Measurements from ENCODE around the gene KLK14.
A peak's percentile ranks its signal among the peaks of the same experiment; 100 is the strongest.

The KLK14 gene

DNA sequence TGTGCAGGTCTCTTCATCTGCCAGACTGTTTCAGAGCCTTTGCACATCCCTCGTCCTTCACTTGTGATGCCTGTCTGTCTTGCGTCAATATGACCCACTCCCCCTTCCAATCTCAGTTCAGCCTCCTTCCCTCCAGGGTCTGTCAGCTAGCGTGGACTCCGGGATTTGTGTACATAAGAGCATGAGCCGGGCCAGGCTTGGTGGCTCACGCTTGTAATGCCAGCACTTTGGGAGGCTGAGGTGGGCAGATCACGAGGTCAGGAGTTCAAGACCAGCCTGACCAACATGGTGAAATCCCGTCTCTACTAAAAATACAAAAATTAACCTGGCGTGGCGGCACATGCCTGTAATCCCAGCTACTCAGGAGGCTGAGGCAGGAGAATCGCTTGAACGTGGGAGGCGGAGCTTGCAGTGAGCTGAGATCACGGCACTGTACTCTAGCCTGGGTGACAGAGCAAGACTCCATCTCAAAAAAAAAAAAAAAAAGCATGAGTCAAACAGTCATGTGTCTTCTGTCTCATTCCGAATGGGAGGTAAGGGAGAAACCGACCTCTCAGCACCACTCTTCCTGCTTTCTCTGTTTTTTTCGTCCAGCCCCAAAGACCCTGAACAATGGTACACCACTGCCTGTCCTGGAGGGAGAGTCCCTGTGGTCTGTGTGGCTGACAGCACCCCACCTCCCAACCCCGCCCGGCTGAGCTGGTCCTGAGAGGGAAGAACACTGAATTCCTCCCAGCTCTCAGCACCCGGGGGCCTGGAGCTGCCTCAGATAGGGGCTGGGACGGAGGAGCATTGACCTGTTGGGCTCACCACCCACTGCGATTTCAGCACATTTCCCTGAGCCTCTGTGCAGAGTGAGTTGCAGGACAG, 39.7 kb upstream of the KLK14 start:
- H3K4me2 ChIP-seq (ENCODE audit: low read length): no peak overlapping the region
- no peak overlapping the region for H3K9ac ChIP-seq (ENCODE audit: low read depth, low read length)
- H3K4me1 ChIP-seq (ENCODE audit: control insufficient read depth, insufficient read depth, low read length): no peaks in the 10 kb centered on the region
- no peak overlapping the region for H3K4me3 ChIP-seq (ENCODE audit: low read length)
- H3K36me3 ChIP-seq (ENCODE audit: insufficient read depth, low read length): no peaks in the 10 kb centered on the region
- H3K27me3 ChIP-seq (ENCODE audit: control insufficient read depth, insufficient read depth, low read length): no peaks in the 10 kb centered on the region
- no peaks in the 10 kb centered on the region for H3K9me3 ChIP-seq (replicated peaks; ENCODE audit: low read length)

DNA sequence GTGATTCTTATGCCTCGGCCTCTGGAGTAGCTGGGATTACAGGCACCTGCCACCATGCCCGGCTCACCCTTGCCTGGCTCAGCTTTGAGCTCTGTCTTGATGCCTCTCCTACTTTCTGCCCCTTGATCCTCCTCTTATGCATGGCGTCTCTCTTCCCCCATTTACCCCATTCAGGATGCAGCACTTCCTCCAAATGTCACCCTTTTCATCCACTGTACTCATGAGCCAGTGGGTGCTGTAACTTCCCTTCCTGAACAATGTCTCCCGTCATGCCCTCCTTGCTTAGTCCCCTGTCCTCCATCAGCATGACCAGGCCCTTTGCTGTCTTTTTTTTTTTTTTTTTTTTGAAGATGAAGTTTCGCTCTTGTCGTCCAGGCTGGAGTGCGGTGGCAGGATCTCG, 38.6 kb upstream of the KLK14 start:
- H3K36me3 ChIP-seq (ENCODE audit: insufficient read depth, low read length): no peaks in the 10 kb centered on the region
- no peaks in the 10 kb centered on the region for H3K27me3 ChIP-seq (ENCODE audit: control insufficient read depth, insufficient read depth, low read length)
- H3K4me2 ChIP-seq (ENCODE audit: low read length): no peak overlapping the region
- no peaks in the 10 kb centered on the region for H3K9me3 ChIP-seq (replicated peaks; ENCODE audit: low read length)
- H3K4me1 ChIP-seq (ENCODE audit: control insufficient read depth, insufficient read depth, low read length): no peaks in the 10 kb centered on the region
- H3K9ac ChIP-seq (ENCODE audit: low read depth, low read length): no peak overlapping the region
- H3K4me3 ChIP-seq (ENCODE audit: low read length): no peak overlapping the region

- no peaks in the 10 kb centered on the region for H3K9me3 ChIP-seq (replicated peaks; ENCODE audit: low read length)
- no peaks in the 10 kb centered on the region for H3K4me1 ChIP-seq (ENCODE audit: control insufficient read depth, insufficient read depth, low read length)
- H3K4me3 ChIP-seq (ENCODE audit: low read length): no peak overlapping the region
- H3K9ac ChIP-seq (ENCODE audit: low read depth, low read length): no peak overlapping the region
- no peak overlapping the region for H3K4me2 ChIP-seq (ENCODE audit: low read length)
- no peaks in the 10 kb centered on the region for H3K36me3 ChIP-seq (ENCODE audit: insufficient read depth, low read length)
- H3K27me3 ChIP-seq (ENCODE audit: control insufficient read depth, insufficient read depth, low read length): no peaks in the 10 kb centered on the region
Observed at GRCh38 chr19:51120160-51120559, 37.5 kb upstream of the KLK14 start.

- Histone ChIP-seq H3K27me3 (ENCODE audit: control insufficient read depth, insufficient read depth, low read length) (no peaks in the 10 kb centered on the region), H3K4me2 (ENCODE audit: low read length) (no peak overlapping the region), H3K9me3 (replicated peaks; ENCODE audit: low read length) (no peaks in the 10 kb centered on the region), H3K9ac (ENCODE audit: low read depth, low read length) (no peak overlapping the region), H3K36me3 (ENCODE audit: insufficient read depth, low read length) (no peaks in the 10 kb centered on the region), H3K4me1 (ENCODE audit: control insufficient read depth, insufficient read depth, low read length) (no peaks in the 10 kb centered on the region), H3K4me3 (ENCODE audit: low read length) (no peak overlapping the region)
Observed at GRCh38 chr19:51119611-51120010, 36.9 kb upstream of the KLK14 start.

- Histone ChIP-seq H3K4me1 (ENCODE audit: control insufficient read depth, insufficient read depth, low read length) (no peaks in the 10 kb centered on the region), H3K27me3 (ENCODE audit: control insufficient read depth, insufficient read depth, low read length) (peaks cover 2% of the 10 kb centered on the region), H3K9ac (ENCODE audit: low read depth, low read length) (no peak overlapping the region), H3K9me3 (replicated peaks; ENCODE audit: low read length) (no peaks in the 10 kb centered on the region), H3K4me3 (ENCODE audit: low read length) (no peak overlapping the region), H3K36me3 (ENCODE audit: insufficient read depth, low read length) (no peaks in the 10 kb centered on the region), H3K4me2 (ENCODE audit: low read length) (no peak overlapping the region)
Observed at GRCh38 chr19:51119101-51119500, 36.4 kb upstream of the KLK14 start.

DNA sequence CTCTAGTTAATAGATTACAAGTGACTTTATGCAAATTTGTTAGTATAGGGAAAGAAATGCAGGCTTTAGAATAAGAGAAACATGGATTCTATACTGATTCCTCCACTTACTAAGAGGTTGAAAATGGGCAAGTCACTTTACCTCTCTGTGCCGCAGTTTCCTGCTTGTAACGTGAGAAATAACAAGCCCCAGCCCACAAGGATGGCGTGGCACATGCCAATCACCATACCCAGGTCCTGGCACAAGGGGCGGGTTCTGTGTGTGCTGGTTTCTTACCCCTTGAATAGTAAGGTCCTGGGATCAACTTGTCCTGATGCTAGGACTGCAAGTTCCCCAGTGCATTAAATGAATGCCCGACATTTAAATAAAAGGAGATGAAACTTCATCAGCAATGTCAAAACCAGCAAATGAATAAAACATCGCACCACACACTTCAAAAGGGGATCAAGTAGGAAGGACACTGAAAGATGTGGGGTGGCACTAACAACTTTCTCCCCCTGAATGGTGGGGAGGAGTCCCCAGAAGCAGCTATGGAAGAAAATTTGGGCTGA, 34.1 kb upstream of the KLK14 start:
- H3K4me2 ChIP-seq (ENCODE audit: low read length): no peak overlapping the region
- no peak overlapping the region for H3K4me3 ChIP-seq (ENCODE audit: low read length)
- no peak overlapping the region for H3K9ac ChIP-seq (ENCODE audit: low read depth, low read length)
- no peaks in the 10 kb centered on the region for H3K9me3 ChIP-seq (replicated peaks; ENCODE audit: low read length)
- peaks cover 3% of the 10 kb centered on the region for H3K27me3 ChIP-seq (ENCODE audit: control insufficient read depth, insufficient read depth, low read length)
- no peaks in the 10 kb centered on the region for H3K36me3 ChIP-seq (ENCODE audit: insufficient read depth, low read length)
- no peaks in the 10 kb centered on the region for H3K4me1 ChIP-seq (ENCODE audit: control insufficient read depth, insufficient read depth, low read length)

DNA sequence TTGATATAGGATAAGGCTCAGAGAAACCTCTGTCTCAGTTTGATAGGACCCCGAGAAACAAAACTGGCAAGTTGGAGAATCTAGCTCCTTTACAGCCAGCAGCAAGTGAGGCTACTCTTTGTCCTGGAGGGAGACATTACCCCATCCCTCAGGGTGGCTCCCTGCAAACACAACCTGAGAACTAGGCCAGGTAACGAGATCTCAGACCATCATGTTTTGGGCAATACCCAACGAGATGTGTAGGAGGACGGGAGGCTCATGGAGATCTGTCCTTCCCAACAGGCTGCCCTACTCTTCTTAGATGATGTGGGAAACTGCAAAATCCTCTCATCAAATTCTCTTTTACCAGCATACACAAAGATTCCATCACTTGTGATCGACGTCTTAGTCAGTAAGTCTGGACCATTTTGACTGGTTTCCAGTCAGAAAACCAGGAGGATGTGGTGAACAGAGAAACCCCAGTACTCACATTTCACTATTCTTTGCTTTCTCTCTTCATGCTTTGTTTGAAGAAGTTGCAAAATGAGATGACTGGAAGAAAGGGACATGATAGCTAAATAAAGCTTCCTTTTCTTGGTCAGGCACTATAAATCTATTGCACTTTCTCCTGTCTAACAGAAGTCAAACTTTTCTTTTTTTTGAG, 31.5 kb upstream of the KLK14 start:
- Histone ChIP-seq H3K4me1 (ENCODE audit: control insufficient read depth, insufficient read depth, low read length) (no peaks in the 10 kb centered on the region), H3K27me3 (ENCODE audit: control insufficient read depth, insufficient read depth, low read length) (peaks cover 3% of the 10 kb centered on the region), H3K9ac (ENCODE audit: low read depth, low read length) (no peak overlapping the region), H3K4me2 (ENCODE audit: low read length) (no peak overlapping the region), H3K36me3 (ENCODE audit: insufficient read depth, low read length) (no peaks in the 10 kb centered on the region), H3K9me3 (replicated peaks; ENCODE audit: low read length) (no peaks in the 10 kb centered on the region), H3K4me3 (ENCODE audit: low read length) (no peak overlapping the region)

DNA sequence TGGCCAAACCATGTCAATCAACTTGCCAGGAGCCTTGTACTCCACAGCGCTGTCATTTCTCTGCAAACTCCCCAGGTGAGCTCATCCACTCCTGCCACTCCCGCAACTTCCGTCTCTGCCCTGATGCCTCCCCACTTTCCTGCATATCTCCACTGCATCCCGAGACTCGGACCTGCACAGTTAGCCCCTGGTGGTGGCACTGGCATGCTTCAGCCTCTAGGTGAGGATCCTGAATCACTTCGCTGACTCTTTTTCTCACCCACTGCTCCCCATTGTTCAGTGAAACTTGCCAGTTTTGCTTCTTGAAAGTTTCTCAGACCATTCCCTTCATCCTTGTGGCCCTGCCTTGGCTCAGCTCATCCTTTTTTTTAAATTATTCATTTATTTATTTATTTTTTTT, 28.9 kb upstream of the KLK14 start:
- H3K4me3 ChIP-seq (ENCODE audit: low read length): no peak overlapping the region
- H3K9me3 ChIP-seq (replicated peaks; ENCODE audit: low read length): no peaks in the 10 kb centered on the region
- no peaks in the 10 kb centered on the region for H3K36me3 ChIP-seq (ENCODE audit: insufficient read depth, low read length)
- H3K27me3 ChIP-seq (ENCODE audit: control insufficient read depth, insufficient read depth, low read length): peaks cover 3% of the 10 kb centered on the region
- no peak overlapping the region for H3K4me2 ChIP-seq (ENCODE audit: low read length)
- H3K4me1 ChIP-seq (ENCODE audit: control insufficient read depth, insufficient read depth, low read length): peaks cover 6% of the 10 kb centered on the region
- no peak overlapping the region for H3K9ac ChIP-seq (ENCODE audit: low read depth, low read length)

DNA sequence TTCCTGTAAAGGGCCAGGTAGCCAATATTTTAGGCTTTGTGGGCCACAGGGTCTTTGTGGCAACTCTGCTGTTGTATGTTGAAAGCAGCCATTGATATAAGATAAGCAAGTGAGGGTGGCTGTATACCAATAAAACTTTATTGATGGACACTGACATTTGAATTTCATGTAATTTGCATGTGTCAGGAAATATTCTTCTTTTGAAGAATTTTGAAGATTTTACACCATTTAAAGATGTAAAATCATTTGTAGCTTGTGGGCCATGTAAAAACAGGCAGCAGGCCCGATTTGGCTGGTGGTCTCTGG, 27.9 kb upstream of the KLK14 start:
- Histone ChIP-seq H3K4me1 (ENCODE audit: control insufficient read depth, insufficient read depth, low read length) (peaks cover 6% of the 10 kb centered on the region), H3K9ac (ENCODE audit: low read depth, low read length) (no peak overlapping the region), H3K4me3 (ENCODE audit: low read length) (no peak overlapping the region), H3K36me3 (ENCODE audit: insufficient read depth, low read length) (no peaks in the 10 kb centered on the region), H3K9me3 (replicated peaks; ENCODE audit: low read length) (no peaks in the 10 kb centered on the region), H3K4me2 (ENCODE audit: low read length) (no peak overlapping the region), H3K27me3 (ENCODE audit: control insufficient read depth, insufficient read depth, low read length) (peaks cover 3% of the 10 kb centered on the region)

GRCh38 chr19:51108805-51109146, 26.1 kb upstream of the KLK14 start:
- H3K9me3 ChIP-seq (replicated peaks; ENCODE audit: low read length): no peaks in the 10 kb centered on the region
- peaks cover 12% of the 10 kb centered on the region for H3K36me3 ChIP-seq (ENCODE audit: insufficient read depth, low read length)
- peaks cover 6% of the 10 kb centered on the region for H3K4me1 ChIP-seq (ENCODE audit: control insufficient read depth, insufficient read depth, low read length)
- H3K9ac ChIP-seq (ENCODE audit: low read depth, low read length): peak overlapping the region; percentile 64
- peak overlapping the region; percentile 82 for H3K4me3 ChIP-seq (ENCODE audit: low read length)
- no peaks in the 10 kb centered on the region for H3K27me3 ChIP-seq (ENCODE audit: control insufficient read depth, insufficient read depth, low read length)
- H3K4me2 ChIP-seq (ENCODE audit: low read length): peak overlapping the region; percentile 86

- H3K9ac ChIP-seq (ENCODE audit: low read depth, low read length): peak within 1 kb of the TSS; percentile 86
- H3K36me3 ChIP-seq (ENCODE audit: insufficient read depth, low read length): peaks cover 16% of the 10 kb centered on the region
- H3K4me1 ChIP-seq (ENCODE audit: control insufficient read depth, insufficient read depth, low read length): peaks cover 6% of the 10 kb centered on the region
- no peaks in the 10 kb centered on the region for H3K9me3 ChIP-seq (replicated peaks; ENCODE audit: low read length)
- no peaks in the 10 kb centered on the region for H3K27me3 ChIP-seq (ENCODE audit: control insufficient read depth, insufficient read depth, low read length)
- H3K4me3 ChIP-seq (ENCODE audit: low read length): peak within 1 kb of the TSS; percentile 84
- H3K4me2 ChIP-seq (ENCODE audit: low read length): peak within 1 kb of the TSS; percentile 86
Observed at GRCh38 chr19:51108066-51108804, 25.5 kb upstream of the KLK14 start, which contains the start of gene CTU1. Gene CTU1, minus strand, starts transcription at chr19:51108409. Its CDS starts 3,840 bp downstream, at chr19:51104569.

Measured in skeletal muscle satellite cell (primary cell).